GM12878 (cell line): ENCODE results near the gene COL26A1.

Experiments
- CBX5 ChIP-seq: sonication (generic); IDR thresholded peaks from 2 replicates; pipeline ENCODE4 v1.6.1; 2016; ENCODE audit warnings: low read depth, moderate library complexity, mild to moderate bottlenecking, inconsistent platforms
- POLR2A ChIP-seq: IDR thresholded peaks from 2 replicates; pipeline ENCODE4 v1.6.1; 2011; ENCODE audit warnings: low read depth, mild to moderate bottlenecking, low read length
- ZNF274 ChIP-seq: IDR thresholded peaks from one replicate; pipeline ENCODE4 v1.8.0; 2011; ENCODE audit not compliant: insufficient read length, insufficient read depth
- TF ChIP-seq, protein P1 (sequence below), 3 experiments: IDR thresholded peaks in 2 of 3; conservative IDR thresholded peaks in 1 of 3; 2 replicates each; pipeline ENCODE4 v1.5.1; 2011; ENCODE audit warnings: low read depth in 3 of 3, low read length in 3 of 3, mild to moderate bottlenecking in 3 of 3, control low read depth in 2 of 3, moderate library complexity in 2 of 3, inconsistent platforms in 1 of 3, mixed read lengths in 1 of 3; ENCODE audit not compliant: control insufficient read depth in 2 of 3, insufficient read depth in 1 of 3; ENCODE audit errors: extremely low read depth in 1 of 3
- TF ChIP-seq, protein P2 (sequence below): fragments of 450-650 bp; formaldehyde crosslinking; IDR thresholded peaks from 2 replicates; pipeline ENCODE4 v1.5.0; 2022; ENCODE audit warnings: mild to moderate bottlenecking, missing genetic modification characterization
- TF ChIP-seq, protein P3 (sequence below): IDR thresholded peaks from 2 replicates; pipeline ENCODE4 v1.6.1; 2012; ENCODE audit warnings: low read length, inconsistent platforms
- TF ChIP-seq, protein P4 (sequence below): IDR thresholded peaks from 2 replicates; pipeline ENCODE4 v1.6.1; 2011; ENCODE audit warnings: mild to moderate bottlenecking, low read depth, low read length, moderate library complexity; ENCODE audit not compliant: insufficient replicate concordance

DNA sequence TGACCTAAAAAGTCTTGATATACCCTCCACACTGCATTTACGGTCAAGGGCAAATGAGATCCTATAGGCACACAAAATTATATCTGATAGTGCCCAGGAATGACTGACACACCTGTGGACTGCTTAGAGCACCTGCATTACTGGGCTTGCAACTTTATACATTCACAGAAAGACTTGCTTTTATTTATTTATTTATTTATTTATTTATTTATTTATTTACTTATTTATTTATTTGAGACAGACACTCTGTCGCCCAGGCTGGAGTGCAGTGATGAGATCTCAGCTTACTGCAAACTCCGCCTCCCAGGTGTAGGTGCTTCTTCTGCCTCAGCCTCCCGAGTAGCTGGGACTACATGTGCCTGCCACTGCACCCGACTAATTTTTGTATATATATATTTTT lies 34.5 kb upstream of the COL26A1 start:
- TF ChIP-seq POLR2A (no peak), ZNF274 (no peak), CBX5 (no peak)
- TF ChIP-seq, protein P1, sequence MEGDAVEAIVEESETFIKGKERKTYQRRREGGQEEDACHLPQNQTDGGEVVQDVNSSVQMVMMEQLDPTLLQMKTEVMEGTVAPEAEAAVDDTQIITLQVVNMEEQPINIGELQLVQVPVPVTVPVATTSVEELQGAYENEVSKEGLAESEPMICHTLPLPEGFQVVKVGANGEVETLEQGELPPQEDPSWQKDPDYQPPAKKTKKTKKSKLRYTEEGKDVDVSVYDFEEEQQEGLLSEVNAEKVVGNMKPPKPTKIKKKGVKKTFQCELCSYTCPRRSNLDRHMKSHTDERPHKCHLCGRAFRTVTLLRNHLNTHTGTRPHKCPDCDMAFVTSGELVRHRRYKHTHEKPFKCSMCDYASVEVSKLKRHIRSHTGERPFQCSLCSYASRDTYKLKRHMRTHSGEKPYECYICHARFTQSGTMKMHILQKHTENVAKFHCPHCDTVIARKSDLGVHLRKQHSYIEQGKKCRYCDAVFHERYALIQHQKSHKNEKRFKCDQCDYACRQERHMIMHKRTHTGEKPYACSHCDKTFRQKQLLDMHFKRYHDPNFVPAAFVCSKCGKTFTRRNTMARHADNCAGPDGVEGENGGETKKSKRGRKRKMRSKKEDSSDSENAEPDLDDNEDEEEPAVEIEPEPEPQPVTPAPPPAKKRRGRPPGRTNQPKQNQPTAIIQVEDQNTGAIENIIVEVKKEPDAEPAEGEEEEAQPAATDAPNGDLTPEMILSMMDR (IDR thresholded peaks at IDR 0.05 in 2 of 3, conservative IDR thresholded peaks at IDR 0.05 in 1 of 3; ENCODE audit: control insufficient read depth in 2 of 3, extremely low read depth in 1 of 3, insufficient read depth in 1 of 3, low read depth in 3 of 3, low read length in 3 of 3) = no peak
- TF ChIP-seq, protein P2, sequence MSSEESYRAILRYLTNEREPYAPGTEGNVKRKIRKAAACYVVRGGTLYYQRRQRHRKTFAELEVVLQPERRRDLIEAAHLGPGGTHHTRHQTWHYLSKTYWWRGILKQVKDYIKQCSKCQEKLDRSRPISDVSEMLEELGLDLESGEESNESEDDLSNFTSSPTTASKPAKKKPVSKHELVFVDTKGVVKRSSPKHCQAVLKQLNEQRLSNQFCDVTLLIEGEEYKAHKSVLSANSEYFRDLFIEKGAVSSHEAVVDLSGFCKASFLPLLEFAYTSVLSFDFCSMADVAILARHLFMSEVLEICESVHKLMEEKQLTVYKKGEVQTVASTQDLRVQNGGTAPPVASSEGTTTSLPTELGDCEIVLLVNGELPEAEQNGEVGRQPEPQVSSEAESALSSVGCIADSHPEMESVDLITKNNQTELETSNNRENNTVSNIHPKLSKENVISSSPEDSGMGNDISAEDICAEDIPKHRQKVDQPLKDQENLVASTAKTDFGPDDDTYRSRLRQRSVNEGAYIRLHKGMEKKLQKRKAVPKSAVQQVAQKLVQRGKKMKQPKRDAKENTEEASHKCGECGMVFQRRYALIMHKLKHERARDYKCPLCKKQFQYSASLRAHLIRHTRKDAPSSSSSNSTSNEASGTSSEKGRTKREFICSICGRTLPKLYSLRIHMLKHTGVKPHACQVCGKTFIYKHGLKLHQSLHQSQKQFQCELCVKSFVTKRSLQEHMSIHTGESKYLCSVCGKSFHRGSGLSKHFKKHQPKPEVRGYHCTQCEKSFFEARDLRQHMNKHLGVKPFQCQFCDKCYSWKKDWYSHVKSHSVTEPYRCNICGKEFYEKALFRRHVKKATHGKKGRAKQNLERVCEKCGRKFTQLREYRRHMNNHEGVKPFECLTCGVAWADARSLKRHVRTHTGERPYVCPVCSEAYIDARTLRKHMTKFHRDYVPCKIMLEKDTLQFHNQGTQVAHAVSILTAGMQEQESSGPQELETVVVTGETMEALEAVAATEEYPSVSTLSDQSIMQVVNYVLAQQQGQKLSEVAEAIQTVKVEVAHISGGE (CRISPR knock-in tag) = no peak
- TF ChIP-seq, protein P3, sequence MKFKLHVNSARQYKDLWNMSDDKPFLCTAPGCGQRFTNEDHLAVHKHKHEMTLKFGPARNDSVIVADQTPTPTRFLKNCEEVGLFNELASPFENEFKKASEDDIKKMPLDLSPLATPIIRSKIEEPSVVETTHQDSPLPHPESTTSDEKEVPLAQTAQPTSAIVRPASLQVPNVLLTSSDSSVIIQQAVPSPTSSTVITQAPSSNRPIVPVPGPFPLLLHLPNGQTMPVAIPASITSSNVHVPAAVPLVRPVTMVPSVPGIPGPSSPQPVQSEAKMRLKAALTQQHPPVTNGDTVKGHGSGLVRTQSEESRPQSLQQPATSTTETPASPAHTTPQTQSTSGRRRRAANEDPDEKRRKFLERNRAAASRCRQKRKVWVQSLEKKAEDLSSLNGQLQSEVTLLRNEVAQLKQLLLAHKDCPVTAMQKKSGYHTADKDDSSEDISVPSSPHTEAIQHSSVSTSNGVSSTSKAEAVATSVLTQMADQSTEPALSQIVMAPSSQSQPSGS = no peak
- TF ChIP-seq, protein P4, sequence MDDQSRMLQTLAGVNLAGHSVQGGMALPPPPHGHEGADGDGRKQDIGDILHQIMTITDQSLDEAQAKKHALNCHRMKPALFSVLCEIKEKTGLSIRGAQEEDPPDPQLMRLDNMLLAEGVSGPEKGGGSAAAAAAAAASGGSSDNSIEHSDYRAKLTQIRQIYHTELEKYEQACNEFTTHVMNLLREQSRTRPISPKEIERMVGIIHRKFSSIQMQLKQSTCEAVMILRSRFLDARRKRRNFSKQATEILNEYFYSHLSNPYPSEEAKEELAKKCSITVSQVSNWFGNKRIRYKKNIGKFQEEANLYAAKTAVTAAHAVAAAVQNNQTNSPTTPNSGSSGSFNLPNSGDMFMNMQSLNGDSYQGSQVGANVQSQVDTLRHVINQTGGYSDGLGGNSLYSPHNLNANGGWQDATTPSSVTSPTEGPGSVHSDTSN = no peak
